Endothelial cell of umbilical vein (primary cell): ENCODE data around the gene ACOT7. TPM values are rescaled to one million over a fixed set of nuclear protein-coding genes. Genes with fewer than 3 reads are reported as not detected.

Experiments
- BruUV-seq: library from RNA; stranded (reverse); fragments of 400-500 nt; replicated peaks from 2 replicates; lab custom pipeline; 2021; lab: Mats Ljungman, UMichigan
- CTCF ChIA-PET: fragments of 300-600, 350-600 bp; sonication (Branson Sonifier 250); formaldehyde crosslinking; loops from one replicate; lab custom pipeline; 2021; ENCODE audit warnings: antibody characterized with exemption, inconsistent platforms; lab: Charles Lee
- POLR2A ChIA-PET: fragments of 300-600, 350-600 bp; sonication (Branson Sonifier 250); formaldehyde crosslinking; loops from one replicate; lab custom pipeline; 2021; ENCODE audit warnings: antibody characterized with exemption, inconsistent platforms; lab: Charles Lee
- DNase-seq: peaks from one replicate; pipeline ENCODE4 v3.0.0-alpha.2; 2011; ENCODE audit warnings: low read depth, low spot score
- FAIRE-seq: peaks from 2 replicates; lab custom pipeline; 2011; peaks lifted over from hg19 to GRCh38; lab: Jason Lieb, UNC
- H2AFZ ChIP-seq: 2 replicates; pipeline ENCODE4 v1.6.0; 2012; ENCODE audit warnings: low read depth, low read length, control low read depth, inconsistent platforms
- H3K27ac ChIP-seq: 2 replicates; pipeline ENCODE4 v1.5.1; 2011; ENCODE audit warnings: low read depth, mild to moderate bottlenecking, control low read depth, low read length, moderate library complexity; ENCODE audit not compliant: insufficient read depth
- H3K27me3 ChIP-seq, 2 experiments: 2 replicates each; pipeline versions ENCODE4 v1.6.0 to v1.6.1; 2011; ENCODE audit warnings: low read length in 2 of 2, mixed read lengths in 1 of 2; ENCODE audit not compliant: control insufficient read depth in 2 of 2, insufficient read depth in 2 of 2
- H3K36me3 ChIP-seq, 2 experiments: 2 replicates in 1 of 2; 3 replicates in 1 of 2; pipeline ENCODE4 v1.5.1; 2011; ENCODE audit warnings: low read length in 2 of 2, mild to moderate bottlenecking in 1 of 2, moderate library complexity in 1 of 2; ENCODE audit not compliant: control insufficient read depth in 2 of 2, insufficient read depth in 2 of 2; ENCODE audit errors: extremely low read depth in 1 of 2
- H3K4me1 ChIP-seq: 3 replicates; pipeline ENCODE4 v1.5.1; 2011; ENCODE audit warnings: mild to moderate bottlenecking, low read length; ENCODE audit not compliant: control insufficient read depth, insufficient read depth; ENCODE audit errors: extremely low read depth
- H3K4me2 ChIP-seq: 2 replicates; pipeline ENCODE4 v1.6.1; 2011; ENCODE audit warnings: low read length, control low read depth, mixed read lengths; ENCODE audit not compliant: insufficient read depth
- H3K4me3 ChIP-seq, 3 experiments: fragments of 200-600 bp in 1 of 3; sonication (generic), shearing (Covaris generic) in 1 of 3; replicated peaks in 1 of 3; 2 replicates each; pipeline ENCODE4 v1.5.1; 2011 to 2016; ENCODE audit warnings: control low read depth in 3 of 3, low read length in 3 of 3, mild to moderate bottlenecking in 2 of 3, inconsistent platforms in 1 of 3, low read depth in 1 of 3, moderate library complexity in 1 of 3; ENCODE audit not compliant: insufficient read depth in 1 of 3
- H3K79me2 ChIP-seq: 2 replicates; pipeline ENCODE4 v1.6.0; 2012; ENCODE audit warnings: low read length, inconsistent platforms; ENCODE audit not compliant: control insufficient read depth, insufficient read depth
- H3K9ac ChIP-seq: replicated peaks from 2 replicates; pipeline ENCODE3; 2011; ENCODE audit warnings: low read length, control low read depth; ENCODE audit not compliant: insufficient read depth; ENCODE audit errors: extremely low read depth
- H3K9me1 ChIP-seq: replicated peaks from 3 replicates; pipeline ENCODE4 v1.6.0; 2011; ENCODE audit warnings: mild to moderate bottlenecking, low read length; ENCODE audit not compliant: control insufficient read depth, insufficient read depth; ENCODE audit errors: extremely low read depth
- H3K9me3 ChIP-seq: replicated peaks from 2 replicates; pipeline ENCODE4 v1.5.1; 2012; ENCODE audit warnings: low read length, inconsistent platforms; ENCODE audit not compliant: control insufficient read depth, insufficient read depth
- H4K20me1 ChIP-seq: replicated peaks from 2 replicates; pipeline ENCODE3; 2011; ENCODE audit warnings: mild to moderate bottlenecking, low read length; ENCODE audit not compliant: control insufficient read depth, insufficient read depth; ENCODE audit errors: extremely low read depth
- EZH2 ChIP-seq: IDR thresholded peaks from 2 replicates; pipeline ENCODE4 v1.6.1; 2012; ENCODE audit warnings: borderline replicate concordance, low read depth, mild to moderate bottlenecking, moderate library complexity, low read length, inconsistent platforms; ENCODE audit not compliant: severe bottlenecking
- FOS ChIP-seq: IDR thresholded peaks from 2 replicates; pipeline ENCODE4 v1.6.1; 2011; ENCODE audit warnings: mild to moderate bottlenecking, low read length, moderate library complexity, borderline replicate concordance; ENCODE audit not compliant: insufficient read depth
- GATA2 ChIP-seq: IDR thresholded peaks from 2 replicates; pipeline ENCODE4 v1.7.0; 2011; ENCODE audit warnings: low read depth, mild to moderate bottlenecking, moderate library complexity, mixed read lengths, low read length; ENCODE audit not compliant: insufficient read length, insufficient read depth
- JUN ChIP-seq: IDR thresholded peaks from 2 replicates; pipeline ENCODE4 v1.6.1; 2011; ENCODE audit warnings: borderline replicate concordance, low read depth; ENCODE audit not compliant: insufficient read length, insufficient read depth
- MYC ChIP-seq: IDR thresholded peaks from one replicate; pipeline ENCODE4 v1.6.1; 2011; ENCODE audit warnings: mild to moderate bottlenecking, low read depth, low read length
- POLR2A ChIP-seq: IDR thresholded peaks from 2 replicates; pipeline ENCODE4 v1.6.1; 2012; ENCODE audit warnings: low read depth, mild to moderate bottlenecking, control low read depth, low read length
- POLR2AphosphoS5 ChIP-seq: IDR thresholded peaks from 2 replicates; pipeline ENCODE4 v1.6.1; 2012; ENCODE audit warnings: low read depth, mild to moderate bottlenecking, control low read depth, low read length, moderate library complexity; ENCODE audit not compliant: insufficient read depth
- dilution Hi-C: fragments of 300-500 bp; cut with MboI; formaldehyde crosslinking; loops from one replicate; pipeline ENCODE4 v1.15.0; 2019; ENCODE audit warnings: low sequenced_read_pairs; ENCODE audit not compliant: extremely low pct_ligation_motif_present
- intact Hi-C: fragments of 100-400 bp; cut with micrococcal nuclease; formaldehyde crosslinking; loops from one replicate; pipeline ENCODE4 v1.10.0; 2022
- polyA plus RNA-seq, 4 experiments: library from polyadenylated mRNA; depleted of rRNA in 3 of 4; stranded (reverse) in 3 of 4; unstranded in 1 of 4; fragments of >200 nt; gene quantifications; 2 replicates each; pipeline versions ENCODE4 v1.2.1 to v1.2.3, GENCODE V29; 2011 to 2012; ENCODE audit warnings: missing spikeins in 1 of 4
- total RNA-seq: library from RNA; stranded (reverse); gene quantifications from 2 replicates; pipeline ENCODE4 v1.2.3, GENCODE V29; 2021
- TF ChIP-seq, protein P1 (sequence below): IDR thresholded peaks from 2 replicates; pipeline ENCODE4 v1.6.1; 2011; ENCODE audit not compliant: insufficient read depth, insufficient read length
- TF ChIP-seq, protein P2 (sequence below), 2 donors: IDR thresholded peaks; 1 replicate in 1 of 2; 2 replicates in 1 of 2; pipeline ENCODE4 v1.5.1; 2011; ENCODE audit warnings: low read length in 2 of 2, mild to moderate bottlenecking in 2 of 2, moderate library complexity in 2 of 2, control low read depth in 1 of 2, inconsistent platforms in 1 of 2, low read depth in 1 of 2; ENCODE audit not compliant: insufficient read depth in 1 of 2; ENCODE audit errors: extremely low read depth in 1 of 2

ACOT7 gene
- total and polyA plus RNA-seq, 2 donors (not counting 3 experiments of a cell fraction or from before 2014, with no cell fraction given) = 69.4 to 105 TPM

DNA sequence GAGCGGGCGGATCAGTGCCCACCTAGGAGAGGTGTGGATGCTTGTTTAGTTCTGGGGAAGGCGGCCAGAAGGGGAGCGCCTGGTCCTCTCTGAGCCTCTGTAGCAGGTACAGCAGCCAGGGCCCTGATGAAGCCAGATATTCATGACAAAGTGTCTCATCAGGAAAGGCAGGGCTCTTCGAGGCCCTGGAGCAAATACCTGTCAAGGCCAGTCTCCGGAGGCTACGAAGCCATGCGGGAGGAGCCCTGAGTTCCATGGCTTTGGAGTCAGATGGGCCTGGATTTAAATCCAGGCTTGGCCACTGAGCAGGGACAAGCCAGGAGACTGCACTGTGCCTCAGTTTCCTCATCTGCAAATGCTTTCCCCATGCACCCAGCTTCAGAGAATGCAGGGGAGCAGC lies 107.3 kb downstream of the ACOT7 start:
- no peaks in the 10 kb centered on the region for H3K79me2 ChIP-seq
- POLR2A ChIA-PET = no interaction called here
- no peaks in the 10 kb centered on the region for H3K9me1 ChIP-seq
- no peak overlapping the region for H3K27ac ChIP-seq
- no peak for FAIRE-seq
- no TSS peak for BruUV-seq
- dilution Hi-C loops (no loop called here), intact Hi-C loops (no loop called here)
- no peak overlapping the region for H3K4me2 ChIP-seq
- no peaks in the 10 kb centered on the region for H3K27me3 ChIP-seq
- no peak for DNase-seq
- TF ChIP-seq POLR2A = no peak
- no peak for TF ChIP-seq JUN
- TF ChIP-seq GATA2 = no peak
- TF ChIP-seq POLR2AphosphoS5 = no peak
- TF ChIP-seq EZH2 = no peak
- TF ChIP-seq, protein P1, sequence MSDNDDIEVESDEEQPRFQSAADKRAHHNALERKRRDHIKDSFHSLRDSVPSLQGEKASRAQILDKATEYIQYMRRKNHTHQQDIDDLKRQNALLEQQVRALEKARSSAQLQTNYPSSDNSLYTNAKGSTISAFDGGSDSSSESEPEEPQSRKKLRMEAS = no peak
- TF ChIP-seq MYC = no peak
- TF ChIP-seq FOS = no peak
- TF ChIP-seq, protein P2, sequence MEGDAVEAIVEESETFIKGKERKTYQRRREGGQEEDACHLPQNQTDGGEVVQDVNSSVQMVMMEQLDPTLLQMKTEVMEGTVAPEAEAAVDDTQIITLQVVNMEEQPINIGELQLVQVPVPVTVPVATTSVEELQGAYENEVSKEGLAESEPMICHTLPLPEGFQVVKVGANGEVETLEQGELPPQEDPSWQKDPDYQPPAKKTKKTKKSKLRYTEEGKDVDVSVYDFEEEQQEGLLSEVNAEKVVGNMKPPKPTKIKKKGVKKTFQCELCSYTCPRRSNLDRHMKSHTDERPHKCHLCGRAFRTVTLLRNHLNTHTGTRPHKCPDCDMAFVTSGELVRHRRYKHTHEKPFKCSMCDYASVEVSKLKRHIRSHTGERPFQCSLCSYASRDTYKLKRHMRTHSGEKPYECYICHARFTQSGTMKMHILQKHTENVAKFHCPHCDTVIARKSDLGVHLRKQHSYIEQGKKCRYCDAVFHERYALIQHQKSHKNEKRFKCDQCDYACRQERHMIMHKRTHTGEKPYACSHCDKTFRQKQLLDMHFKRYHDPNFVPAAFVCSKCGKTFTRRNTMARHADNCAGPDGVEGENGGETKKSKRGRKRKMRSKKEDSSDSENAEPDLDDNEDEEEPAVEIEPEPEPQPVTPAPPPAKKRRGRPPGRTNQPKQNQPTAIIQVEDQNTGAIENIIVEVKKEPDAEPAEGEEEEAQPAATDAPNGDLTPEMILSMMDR (IDR thresholded peaks at IDR 0.05; ENCODE audit: extremely low read depth in 1 of 2, insufficient read depth in 1 of 2, low read depth in 1 of 2, low read length in 2 of 2) = no peak
- CTCF ChIA-PET = no interaction called here
- no peaks in the 10 kb centered on the region for H4K20me1 ChIP-seq
- no peaks in the 10 kb centered on the region for H3K36me3 ChIP-seq
- H3K9ac ChIP-seq = no peak overlapping the region
- H3K4me3 ChIP-seq = no peak overlapping the region
- H3K9me3 ChIP-seq = no peaks in the 10 kb centered on the region
- H3K4me1 ChIP-seq = no peaks in the 10 kb centered on the region
- H2AFZ ChIP-seq = no peak overlapping the region
